Fibroblast of peridontal ligament (primary cell): ENCODE data around the gene ART3.

Source experiments
- DNase-seq: peaks from one replicate; pipeline ENCODE4 v3.0.0-alpha.2; 2010; ENCODE audit errors: extremely low read depth

The ART3 gene

DNA sequence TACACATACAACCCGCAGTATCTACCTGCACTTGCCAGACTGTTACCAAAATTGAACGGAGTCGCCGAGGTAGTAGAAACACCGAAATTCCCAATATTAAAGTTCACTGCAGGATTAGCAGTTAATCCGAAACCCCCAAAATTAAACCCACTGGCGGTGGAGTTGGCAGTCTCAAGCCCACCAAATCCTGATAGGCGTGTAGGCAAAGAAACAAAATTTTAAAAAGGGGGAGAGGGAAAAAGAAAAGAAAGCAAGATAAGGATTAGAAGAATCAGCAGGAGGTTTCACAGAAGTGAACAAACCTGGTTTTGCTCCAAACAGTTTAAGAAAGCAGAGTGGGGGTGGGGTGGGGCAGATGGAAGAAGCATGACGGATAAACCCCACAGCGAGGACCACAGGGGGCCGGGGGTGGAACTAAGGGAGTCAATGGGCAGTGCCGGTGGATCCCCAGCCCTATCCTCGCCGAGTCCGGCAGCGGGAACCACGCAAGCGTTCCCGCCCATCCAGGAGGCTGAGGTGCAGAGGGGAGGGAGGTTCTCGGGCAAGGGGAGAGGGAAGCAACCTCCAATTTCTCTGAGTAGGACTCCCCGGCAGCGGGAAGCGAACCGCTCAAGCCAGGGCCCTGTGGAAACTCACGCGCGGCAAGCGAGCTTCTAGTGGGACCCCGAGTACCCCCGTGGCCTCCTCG lies 73.1 kb downstream of the ART3 start:
- DNase-seq, result peak; percentile 58

DNA sequence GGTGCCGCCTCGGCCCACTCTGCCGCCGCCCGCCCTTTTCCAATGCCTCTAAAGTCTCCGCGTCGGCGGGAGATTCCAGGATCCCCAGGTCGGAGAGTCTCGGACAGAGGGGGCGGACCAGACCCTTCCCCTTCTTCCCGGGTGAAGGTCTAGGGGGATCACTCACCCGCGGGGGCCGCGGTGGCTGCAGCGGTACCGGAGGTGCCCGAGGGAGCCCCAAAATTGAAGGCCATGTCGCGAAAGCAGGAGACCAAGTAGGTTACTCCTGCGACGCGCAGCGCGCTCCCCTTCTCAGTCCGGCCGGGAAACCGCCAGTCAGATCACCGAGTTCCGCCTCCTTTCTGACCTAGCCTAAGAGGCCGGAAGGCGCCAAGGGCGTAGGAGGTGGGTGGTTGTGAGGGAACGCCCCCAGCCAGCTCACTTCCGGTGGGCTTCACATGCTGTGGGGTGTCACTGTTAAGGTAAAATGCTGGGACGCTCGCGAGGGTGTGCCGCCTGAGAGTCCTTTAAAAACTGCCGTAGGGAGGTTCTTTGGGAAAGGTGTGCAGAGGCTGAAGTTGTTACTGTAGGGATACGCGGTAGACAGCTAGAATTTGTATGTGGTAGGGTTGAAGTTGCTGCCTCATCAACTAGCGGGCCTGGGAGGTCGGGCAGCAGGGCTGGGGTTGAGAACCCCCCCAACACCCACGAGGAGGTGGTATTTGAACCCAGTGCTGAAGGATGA lies 73.8 kb downstream of the ART3 start, which contains the start of gene NUP54:
Gene NUP54 (minus strand): TSS at position 256 of the 724 bp plus-strand sequence. CDS start 23 bp downstream, at position 233.
- peak; percentile 93 for DNase-seq

DNA sequence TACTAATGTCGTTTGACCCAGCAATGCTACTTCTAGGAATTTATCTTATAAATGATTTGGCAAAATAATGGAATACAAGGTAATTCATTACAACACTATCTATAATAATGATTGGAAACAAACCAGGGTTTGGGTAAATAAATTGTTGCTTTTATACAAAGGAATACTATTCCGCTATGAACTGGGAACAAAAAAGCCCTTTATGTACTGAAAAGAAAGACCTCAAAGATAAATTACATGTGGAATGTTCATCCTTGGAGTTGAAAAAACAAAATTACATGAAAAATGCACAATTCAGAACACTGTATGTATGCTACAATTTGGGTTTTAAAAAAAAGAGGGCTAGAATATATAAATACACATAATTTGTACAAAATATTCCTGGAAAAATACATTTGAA lies 78.8 kb downstream of the ART3 start:
- DNase-seq, result no peak

DNA sequence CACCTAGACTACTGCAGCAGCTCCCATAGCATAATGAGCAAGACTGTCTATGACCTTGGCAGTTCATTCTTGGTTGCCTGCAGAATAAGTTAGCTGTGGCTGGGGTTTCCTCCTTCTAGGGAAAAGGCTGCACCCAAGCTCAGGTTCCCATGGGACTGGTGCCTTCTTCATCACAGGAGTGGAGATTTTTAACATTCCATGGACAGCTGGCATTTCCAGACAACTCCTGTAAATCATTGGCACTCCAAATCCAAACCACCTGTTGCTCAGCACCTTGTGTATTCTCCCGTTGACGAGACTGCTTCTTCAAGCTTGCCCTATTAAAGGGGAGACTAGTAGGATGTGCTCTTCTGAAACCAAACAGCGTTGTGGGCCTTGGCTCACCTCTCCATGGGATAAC lies 81.5 kb downstream of the ART3 start:
- DNase-seq, result no peak

DNA sequence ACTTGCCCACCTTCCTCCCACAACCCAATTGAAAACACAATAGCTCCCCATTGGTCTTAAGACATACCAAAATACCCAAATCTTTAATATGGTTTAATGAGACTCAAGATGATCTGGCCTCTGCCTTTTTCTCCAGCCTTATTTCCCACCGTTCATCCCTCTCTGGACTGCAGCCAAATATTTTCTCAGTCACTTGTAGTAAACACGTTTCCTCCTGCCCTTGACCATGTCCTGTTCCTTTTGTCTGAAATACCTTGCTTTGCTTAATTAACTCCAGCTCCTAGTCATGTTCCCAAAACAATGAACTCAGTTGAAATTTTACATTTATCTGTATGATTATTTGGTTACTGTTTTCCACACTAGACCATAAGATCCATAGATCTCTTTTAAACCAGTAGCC lies 82.1 kb downstream of the ART3 start:
- DNase-seq, result peak; percentile 4

DNA sequence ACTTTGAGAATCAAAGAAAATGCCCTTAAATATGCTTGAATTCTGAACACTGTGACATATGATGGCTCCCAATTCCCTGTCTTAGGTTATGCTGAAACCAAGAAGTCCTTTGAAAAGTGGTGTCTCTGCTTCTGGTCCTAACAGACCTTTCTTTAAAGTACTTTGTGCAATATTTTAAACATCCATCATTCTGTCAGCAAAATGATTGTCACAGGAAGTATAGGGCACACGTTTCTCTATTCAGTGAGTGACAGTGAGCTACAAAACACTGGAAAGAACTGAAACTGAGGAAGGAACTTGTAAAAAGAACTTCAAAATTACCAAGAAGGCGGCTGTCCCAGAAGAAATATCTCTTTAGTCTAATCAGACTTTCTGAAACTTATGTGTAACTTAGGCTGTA lies 85.8 kb downstream of the ART3 start:
- DNase-seq, result no peak
